GM10248 (cell line): Measurements from ENCODE around the gene SLCO2A1.

Experiments
- CTCF ChIA-PET: fragments of 300-600 bp; sonication (Branson Sonifier 250); formaldehyde crosslinking; extraction: SDS; loops from one replicate; lab custom pipeline; 2021; ENCODE audit warnings: antibody characterized with exemption; lab: Yijun Ruan, JAX
- POLR2A ChIA-PET: fragments of 350-650 bp; sonication (Branson Sonifier 250); formaldehyde crosslinking; extraction: SDS; loops from one replicate; lab custom pipeline; 2020; ENCODE audit warnings: antibody characterized with exemption; lab: Yijun Ruan, JAX
- DNase-seq: peaks from one replicate; pipeline ENCODE4 v3.0.0; 2012; ENCODE audit errors: extremely low spot score
- CTCF ChIP-seq: IDR thresholded peaks from 2 replicates; pipeline ENCODE4 v1.5.1; 2012; ENCODE audit warnings: mild to moderate bottlenecking, low read depth; ENCODE audit errors: extremely low read depth, missing control alignments, control extremely low read depth

Gene SLCO2A1

GRCh38 chr3:134007819-134008218 lies 21.9 kb downstream of the SLCO2A1 start:
- no peak for TF ChIP-seq CTCF
- ChIA-PET CTCF (interaction anchor here (0.9 kb wide), 1 partner anchor 9 kb away, joined by 4 read pairs; no protein-coding TSS in a partner anchor), POLR2A (no interaction called here)
- DNase-seq = no peak

DNA sequence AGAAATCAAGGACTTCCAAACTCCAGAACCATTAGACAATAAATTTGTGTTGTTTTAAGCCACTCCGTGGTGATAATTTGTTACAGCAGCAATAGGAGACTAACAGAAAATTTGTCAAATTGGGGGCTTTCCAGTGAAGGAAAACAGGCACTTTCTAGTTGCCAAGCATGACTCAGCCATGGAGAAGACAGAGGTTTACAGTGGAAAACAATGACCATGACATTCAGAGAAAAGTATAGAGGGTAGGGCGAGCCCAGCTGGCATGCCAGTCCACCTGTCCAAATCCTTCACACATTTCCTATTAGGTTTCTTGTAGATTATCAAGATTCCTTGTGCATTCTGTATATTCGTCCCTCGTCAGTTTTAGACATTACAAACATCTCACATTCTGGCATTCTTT lies 24.9 kb downstream of the SLCO2A1 start:
- TF ChIP-seq CTCF = no peak
- ChIA-PET POLR2A (no interaction called here), CTCF (no interaction called here)
- no peak for DNase-seq

- ChIA-PET CTCF (interaction anchor here (1.1 kb wide), 1 partner anchor 38 kb away, joined by 3 read pairs; no protein-coding TSS in a partner anchor), POLR2A (no interaction called here)
- DNase-seq = no peak
- TF ChIP-seq CTCF = no peak
Observed at GRCh38 chr3:134003066-134003465, 26.7 kb downstream of the SLCO2A1 start.

GRCh38 chr3:134002306-134002705 lies 27.4 kb downstream of the SLCO2A1 start:
- POLR2A ChIA-PET = no interaction called here
- TF ChIP-seq CTCF = no peak
- CTCF ChIA-PET = no interaction called here
- no peak for DNase-seq

DNA sequence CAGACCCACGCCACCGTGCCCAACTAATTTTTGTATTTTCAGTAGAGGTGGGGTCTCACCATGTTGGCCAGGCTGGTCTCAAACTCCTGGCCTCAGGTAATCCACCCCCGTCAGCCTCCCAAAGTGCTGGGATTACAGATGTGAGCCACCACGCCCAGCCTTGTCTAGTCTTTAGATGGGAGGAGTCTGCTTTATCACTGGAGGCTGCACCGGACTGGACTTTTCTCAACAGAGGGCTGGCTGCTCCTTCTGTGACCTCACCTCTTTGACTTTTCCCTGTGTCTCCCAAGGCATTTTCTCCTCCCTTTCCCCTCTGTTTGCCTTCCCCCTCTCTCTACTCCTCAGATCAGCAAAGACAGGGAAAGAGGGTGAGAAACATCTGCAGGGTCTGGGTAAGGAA lies 28.5 kb downstream of the SLCO2A1 start:
- CTCF ChIA-PET = no interaction called here
- no peak for DNase-seq
- POLR2A ChIA-PET = no interaction called here
- no peak for TF ChIP-seq CTCF

- ChIA-PET CTCF (no interaction called here), POLR2A (no interaction called here)
- DNase-seq = no peak
- TF ChIP-seq CTCF = no peak
Observed at GRCh38 chr3:133999891-134000685, 29.6 kb downstream of the SLCO2A1 start.
